HK-2 (cell line): Measurements from ENCODE around the gene C17orf50.

ENCODE experiments used
- DNase-seq: peaks from one replicate; pipeline ENCODE4 v3.0.0-alpha.2; 2018; ENCODE audit not compliant: unreplicated experiment

The C17orf50 gene

DNA sequence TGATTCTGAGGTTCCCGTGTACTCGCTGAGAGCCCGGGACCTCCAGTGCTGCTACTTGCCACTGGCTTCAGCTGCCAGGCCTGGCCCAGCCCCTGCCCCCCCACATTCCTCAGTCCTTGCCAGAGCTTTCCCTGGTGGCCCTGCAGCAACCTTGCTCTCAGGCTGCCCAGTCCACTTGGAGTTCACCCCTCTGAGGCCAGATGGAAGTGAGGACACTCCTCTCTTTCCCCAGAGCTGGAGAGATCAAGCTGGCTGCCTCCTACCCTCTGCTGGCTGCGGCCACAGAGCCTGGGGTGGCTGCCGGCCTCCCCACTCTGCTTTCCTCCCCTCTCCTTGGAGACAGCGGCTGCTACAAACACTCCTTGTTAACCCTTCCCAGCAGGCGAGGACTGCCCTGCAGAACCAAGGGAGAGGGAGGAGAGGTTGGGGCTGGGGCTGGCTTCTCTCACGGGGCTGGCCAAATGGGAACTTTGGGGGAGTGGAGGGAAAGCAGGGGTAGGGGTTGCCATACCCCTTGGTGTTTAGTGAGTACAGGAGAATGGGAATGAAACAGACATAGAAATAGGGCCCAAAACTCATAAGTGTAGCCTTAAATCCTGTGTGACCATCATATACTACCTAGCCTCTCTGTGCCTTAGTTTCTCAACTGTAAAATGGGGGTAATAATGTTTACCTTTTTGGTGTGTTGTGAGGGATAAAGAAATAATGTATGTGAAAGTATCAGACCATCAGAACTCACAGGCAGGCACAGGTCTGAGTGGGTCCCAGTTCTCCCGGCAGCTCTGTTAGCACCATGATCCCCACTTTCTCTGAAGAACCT, 7.5 kb upstream of the C17orf50 start, which contains the start of gene GAS2L2:
TSS of gene GAS2L2 (minus strand) at position 295 of the 820 bp plus-strand sequence. CDS start 389 bp downstream, outside the sequence.
- DNase-seq = no peak

DNA sequence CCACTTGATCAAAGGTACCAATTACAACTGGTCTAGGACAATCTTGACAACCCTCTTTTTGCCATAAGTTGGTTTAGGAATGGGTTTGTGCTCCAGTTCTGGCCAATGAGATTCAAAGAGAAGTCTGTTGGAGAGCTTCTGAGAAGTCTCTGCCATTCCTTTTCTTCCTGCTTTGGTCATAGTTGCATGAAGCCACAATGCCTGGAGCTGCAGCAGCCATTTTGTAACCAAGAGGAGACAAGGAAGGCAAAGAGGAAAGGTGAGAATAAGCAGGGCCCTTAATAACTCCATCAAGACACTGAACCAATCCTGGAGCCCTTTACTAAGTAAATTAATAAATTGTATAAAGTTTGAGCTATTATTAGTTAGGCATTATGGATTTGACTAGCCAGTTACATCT, 3.4 kb upstream of the C17orf50 start:
- no peak for DNase-seq

DNA sequence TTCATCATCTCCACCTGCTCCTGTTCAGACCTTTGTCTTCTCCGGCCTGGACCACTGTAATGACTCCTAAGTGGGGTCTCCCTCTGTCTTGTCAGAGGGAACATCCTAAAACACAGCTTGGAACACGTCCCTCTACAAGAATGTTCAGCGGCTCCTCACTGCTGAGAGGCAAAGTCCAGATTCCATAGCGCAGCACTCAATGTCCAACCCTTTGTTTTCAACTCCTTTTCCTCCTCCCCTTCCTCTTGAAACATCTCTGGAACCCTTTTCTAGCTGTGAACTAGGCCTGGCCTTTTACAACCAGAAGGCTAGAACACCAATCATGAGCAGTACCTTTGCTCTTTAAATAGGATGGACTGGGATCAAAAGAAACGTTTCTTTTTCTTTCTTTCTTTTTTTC, 914 bp downstream of the C17orf50 start:
- DNase-seq = no peak

DNA sequence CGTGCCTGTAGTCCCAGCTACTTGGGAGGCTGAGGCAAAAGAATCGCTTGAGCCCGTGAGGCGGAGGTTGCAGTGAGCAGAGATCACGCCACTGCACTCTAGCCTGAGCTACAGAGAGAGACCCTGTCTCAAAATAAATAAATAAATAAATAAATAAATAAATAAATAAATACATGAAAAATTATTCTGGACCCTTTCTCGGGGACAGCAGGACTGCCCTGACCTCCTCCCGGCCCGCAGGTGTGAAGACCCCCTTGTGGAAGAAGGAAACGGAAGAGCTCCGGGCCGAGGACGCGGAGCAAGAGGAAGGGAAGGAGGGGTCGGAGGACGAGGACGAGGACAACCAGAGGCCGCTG, 3.1 kb downstream of the C17orf50 start:
- DNase-seq = no peak

DNA sequence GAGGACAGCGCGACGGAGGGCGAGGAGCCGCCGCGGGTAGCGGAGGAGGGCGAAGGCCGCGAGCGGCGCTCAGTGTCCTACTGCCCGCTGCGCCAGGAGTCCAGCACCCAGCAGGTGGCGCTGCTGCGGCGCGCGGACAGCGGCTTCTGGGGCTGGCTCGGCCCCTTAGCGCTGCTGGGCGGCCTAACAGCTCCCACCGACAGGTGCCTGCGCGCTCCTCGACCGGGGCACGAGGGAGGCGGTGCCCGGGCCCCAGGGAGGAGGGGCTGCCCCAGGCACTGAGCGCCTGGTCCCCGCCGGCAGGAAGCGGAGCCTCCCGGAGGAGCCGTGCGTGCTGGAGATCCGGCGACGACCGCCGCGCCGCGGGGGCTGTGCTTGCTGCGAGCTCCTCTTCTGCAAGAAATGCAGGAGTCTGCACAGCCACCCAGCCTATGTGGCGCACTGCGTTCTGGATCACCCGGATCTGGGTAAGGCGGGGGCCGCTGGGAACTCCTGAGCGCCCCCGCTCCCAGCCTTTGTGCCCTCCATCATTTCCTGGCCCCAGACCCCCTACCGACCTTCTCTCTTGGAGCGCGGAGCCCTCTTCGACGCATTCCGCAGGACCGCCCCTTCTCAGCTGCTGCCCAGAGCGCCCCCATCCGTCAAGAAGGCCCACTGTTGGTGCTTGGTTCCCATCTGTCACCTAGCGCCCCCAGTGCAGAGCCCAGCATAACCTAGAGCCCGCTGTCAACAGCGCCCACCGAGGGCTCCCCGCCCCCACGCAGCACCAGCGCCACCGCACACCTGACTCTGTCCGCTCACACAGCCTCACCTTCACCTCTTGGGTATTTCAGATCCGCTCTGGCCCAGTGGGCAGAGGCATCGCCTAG, 3.7 kb downstream of the C17orf50 start:
- DNase-seq = peak; percentile 93

DNA sequence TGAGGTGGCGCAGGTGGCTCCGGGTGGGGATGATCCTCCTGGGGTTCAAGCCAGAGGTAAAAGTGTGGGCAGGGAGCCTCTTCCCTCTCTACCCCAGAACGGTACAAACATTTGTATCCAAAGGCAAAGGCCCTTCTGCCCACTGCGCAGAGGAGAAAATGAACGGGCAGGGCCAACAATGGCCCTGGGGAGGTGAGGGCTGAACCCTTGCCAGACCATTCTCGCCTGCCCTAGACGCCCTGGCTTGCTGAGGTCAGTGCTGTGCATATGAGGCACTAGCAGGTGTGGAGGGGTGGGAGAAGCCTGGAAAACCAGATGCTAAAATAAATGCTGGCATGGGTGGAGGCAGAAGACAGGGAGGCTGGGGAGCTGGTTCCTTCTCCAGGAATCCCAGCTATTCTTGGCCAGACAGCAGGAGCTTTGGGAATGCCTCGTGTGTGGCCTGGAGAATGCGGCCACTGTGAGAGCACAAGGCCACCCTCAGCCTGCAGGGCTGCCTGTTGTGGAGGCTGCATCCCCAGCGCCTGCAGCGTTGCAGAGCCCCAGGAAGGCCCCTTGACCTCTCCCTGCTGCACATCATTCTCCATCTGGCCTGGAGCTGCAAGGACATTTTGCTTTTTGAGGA, 4.5 kb downstream of the C17orf50 start:
- DNase-seq = no peak

DNA sequence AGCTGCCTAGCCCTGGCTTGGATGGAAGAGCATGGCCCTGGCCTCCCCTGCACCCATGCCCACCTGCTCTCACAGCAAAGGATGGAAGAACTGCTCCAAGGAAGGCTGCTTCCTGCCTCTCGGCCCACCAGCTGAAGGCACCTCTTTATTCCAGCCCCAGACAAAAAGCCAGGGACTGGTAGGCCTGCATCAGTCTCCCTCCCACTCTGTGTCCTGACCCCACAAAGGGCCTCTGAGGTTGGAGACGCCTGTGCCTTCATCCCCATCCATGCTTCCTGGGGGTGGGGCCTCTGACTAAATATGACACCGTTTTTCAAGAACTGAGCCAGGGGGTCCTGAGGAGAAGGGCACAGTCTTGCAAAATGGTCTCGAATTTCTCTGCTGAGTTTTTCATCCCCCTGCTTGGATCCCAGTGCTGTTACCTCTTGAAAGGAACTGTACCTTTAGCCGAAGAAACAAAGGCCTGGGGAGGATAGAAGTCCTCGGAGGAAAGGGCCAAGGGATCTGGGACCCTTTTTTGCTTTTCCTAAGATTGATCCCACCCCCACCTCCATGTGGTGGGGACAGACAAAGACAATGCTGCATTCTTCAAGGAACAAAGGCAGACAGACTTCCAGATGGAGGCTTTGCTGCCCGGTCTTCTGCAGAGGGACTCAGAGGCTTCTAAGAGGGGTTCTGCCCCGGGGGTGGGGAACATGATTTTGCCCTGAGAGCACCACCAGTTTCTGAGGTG, 5.2 kb downstream of the C17orf50 start:
- no peak for DNase-seq

DNA sequence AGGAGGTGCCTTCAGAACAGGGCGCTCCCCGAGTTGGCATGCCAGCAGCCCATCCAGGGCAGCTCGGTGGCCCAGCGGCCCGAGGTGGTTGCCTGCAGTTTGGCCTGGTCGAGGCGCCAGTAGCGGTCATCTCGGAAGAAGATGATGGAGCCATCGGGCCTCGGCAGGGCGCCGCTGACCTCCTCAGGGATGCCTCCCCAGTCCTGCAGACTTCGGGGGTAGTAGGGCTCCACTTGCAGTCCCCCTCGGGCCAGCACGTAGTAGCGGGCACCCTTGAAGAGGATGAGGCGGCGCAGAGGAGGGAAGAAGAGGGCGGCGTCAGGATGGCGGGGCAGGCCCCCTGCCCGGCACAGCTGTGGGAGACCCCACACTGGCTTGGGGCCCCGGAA, 5.8 kb downstream of the C17orf50 start:
- DNase-seq = no peak

DNA sequence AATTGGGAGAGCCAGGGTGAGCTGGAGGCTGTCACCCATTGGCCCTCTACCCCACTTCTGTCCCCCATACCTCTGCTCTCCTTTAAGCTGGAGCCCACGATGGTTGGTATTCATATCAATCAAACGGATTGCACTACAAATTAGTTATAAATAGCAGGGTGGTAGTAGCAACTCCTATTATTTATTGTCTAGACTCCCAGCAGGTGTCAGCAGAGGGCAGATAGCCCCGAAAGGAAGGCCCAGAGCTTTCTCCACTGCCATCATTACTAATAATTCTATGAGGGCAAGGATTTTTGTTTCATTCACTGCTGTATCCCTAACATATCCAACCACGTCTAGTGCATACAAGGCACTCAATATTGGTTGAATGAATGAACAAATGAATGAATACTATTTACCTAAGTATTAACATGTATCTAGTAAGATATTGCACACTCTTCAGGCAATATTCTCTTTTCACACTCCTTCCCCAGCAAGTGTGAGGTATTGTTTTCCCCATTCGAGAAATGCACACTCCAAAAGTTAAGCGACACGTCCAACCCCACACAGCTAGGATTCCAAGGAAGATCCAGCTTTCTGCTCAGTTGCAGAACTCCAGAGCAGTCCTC, 6.3 kb downstream of the C17orf50 start:
- DNase-seq = no peak

DNA sequence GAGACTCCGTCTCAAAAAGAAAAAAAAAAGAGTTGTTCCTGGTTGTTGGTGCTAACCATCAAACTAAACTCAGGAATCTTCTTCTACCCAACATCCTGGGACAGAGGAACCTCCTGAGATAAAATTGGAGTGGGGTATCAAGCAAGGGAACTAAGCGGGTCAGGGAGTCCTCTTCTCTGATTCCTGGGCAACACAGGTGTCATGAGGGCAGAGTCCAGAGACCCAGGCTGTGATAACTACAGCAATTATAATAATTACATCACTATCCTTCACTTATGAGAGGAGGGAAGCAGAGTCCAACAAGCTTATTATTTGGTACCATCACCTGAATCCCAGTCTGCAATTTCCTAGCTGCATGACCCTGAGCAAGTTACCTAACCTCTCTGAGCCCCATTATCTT, 8.1 kb downstream of the C17orf50 start:
- DNase-seq = no peak

DNA sequence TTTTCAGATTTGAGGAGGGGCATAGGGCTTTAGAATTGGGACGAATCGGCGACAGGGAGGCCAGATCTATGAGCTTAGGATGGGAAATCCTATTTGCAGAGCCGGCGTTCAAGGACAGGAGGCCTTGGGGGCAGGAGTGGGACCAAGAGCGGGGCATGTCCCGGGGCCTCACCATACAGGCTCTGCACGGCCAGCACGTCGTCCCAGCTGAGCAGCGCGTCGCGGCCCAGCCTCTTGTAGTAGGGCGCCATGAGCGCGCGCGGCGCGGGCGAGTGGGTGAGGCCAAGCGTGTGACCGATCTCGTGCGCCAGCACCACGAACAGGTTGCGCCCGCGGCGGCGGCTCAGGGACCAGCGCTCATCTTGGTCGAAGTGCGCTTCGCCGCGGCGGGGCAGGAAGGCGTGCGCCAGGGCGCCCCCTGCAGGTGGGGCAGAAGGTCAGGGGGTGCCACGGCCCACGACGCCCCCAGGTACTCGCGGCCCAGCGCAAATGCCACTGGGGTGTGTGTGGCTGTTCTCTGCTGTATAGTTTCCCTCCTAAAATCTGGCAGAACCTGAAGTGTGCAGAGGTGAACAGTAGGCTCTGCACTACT, 9.3 kb downstream of the C17orf50 start:
- DNase-seq = no peak

DNA sequence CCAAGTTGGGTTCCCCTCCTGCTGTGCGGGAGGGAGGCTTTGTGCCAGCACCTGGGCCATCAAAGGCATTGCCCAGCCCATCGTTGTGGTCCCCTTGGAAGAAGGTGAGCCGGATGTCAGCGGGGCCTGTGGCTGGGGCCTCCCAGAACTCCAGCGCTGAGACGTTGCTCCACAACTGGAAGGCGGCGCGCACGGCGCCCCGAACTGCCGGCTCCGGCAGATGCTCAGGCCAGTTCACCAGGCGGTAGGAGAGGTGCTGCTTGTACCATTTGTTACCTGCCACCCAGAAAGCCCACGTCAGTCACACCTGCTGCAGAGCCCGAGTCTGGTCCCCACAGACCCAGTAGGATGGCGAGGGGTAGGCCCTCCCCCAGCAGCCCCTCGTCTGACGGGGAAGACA, 12.4 kb downstream of the C17orf50 start:
- DNase-seq = no peak

DNA sequence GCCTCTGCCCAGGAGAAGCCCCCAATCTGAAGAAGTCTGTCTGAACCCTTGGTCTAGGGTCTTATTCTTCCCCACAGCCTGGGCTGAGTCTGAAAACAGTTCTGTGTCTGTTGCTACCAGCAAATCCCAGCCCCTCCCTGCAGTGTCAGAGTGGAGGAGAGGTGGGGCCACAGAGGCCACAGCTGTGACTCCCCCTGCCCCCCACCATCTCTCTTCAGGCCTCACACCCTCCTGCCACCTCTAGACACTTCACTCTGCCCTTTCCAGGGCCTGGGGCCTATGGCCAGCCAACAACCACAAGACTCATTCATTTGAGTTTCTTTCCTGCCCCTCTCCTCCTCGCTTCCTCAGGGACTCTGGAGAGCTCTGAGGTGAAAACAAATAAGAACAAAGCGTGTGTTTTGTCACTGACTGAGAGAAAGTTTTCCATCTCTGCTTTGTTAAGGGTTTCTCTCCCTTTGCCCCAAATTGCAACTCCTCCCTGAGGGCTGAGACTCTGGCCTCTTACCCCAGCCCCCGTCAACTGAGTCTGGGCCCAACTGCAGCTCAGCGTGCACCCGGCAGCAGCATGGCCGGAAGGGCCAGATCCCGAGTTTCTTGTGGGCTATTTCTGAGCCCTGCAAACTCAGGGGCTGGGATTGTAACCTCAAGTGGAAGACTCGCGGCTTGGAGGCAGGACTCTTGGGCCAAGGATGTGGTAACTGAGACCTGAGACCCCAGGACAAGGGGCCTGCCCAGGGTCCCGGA, 13.2 kb downstream of the C17orf50 start:
- DNase-seq = no peak

DNA sequence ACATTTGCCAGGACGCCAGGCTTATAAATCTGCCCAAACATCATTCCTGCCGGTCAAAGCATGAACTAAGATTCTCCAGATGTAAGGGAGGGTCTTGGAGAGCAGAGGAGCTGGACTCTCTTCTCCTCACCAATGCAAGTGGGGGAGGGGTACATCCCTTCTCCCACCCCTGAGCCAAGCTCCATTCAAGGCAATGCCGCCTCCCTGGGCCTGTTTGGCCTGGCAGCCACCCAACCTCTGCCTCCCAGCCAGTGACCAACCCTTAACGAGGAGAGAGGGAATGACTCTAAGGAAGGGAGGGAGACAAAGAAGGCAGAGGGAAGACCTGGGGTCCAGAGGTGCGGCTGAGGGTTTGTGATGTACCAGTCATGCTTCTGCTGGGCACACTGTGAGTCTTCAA, 13.8 kb downstream of the C17orf50 start:
- DNase-seq = no peak

DNA sequence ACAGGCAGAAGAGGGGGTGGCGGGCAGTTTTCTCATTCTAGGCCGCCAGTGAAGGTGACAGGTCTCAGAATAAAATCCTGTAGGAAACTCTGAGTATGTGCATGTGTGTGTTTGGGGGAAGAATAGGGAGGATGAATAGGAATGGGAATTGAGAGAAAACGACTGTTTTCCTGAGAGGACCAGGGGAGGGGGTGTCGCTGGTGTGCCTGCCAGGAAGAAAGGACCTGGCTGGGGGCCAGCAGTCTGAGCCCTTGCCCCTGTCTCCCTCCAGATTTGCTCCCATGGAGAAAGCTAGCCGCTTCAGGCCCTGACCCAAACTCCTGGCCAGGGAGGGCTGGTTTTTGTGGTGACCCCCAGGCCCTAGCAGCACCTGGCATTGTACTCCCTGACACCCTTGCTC, 14.4 kb downstream of the C17orf50 start:
- no peak for DNase-seq

DNA sequence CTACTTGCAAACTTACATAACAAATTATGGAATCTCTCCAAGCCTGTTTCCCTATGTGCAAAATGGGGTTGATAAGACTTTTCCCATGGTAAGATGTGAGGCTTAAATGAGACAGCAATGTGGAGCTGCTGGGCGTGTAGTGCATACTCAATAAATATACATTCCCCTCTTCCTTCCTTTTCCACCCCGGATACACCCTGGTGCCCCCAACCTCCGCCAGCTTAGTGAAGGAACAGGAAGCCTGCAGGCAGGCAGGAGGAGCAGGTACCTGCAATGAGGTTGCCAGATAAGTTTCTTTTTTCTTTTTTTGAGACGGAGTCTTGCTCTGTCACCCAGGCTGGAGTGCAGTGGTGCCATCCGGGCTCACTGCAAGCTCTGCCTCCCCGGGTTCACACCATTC, 14.9 kb downstream of the C17orf50 start:
- no peak for DNase-seq

DNA sequence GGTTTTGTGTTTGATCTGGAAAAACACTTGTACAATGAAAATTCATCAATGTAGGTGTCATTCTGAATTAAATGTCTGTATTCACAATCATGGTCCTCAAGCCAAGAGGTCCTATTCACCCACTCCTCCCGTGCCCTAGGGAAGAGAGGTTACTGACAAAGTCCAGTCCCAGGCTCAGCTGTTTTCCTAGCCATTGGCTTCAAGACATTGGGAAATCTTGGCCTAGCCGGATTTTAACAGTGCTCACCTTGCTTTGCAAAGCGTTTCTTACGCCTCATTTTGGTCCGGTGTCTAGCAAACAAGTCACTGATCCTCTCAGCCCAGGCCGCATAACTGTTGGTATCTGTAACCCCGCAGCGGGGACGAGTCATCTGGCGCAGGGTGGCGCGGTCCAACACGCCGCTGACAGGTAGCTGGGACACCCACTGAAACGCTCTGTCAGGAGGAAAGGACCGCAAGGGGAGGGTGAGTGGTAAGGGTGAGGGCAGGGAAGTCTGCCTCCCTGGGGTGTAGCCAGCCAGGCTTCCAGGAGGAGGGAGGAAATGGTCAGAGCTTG, 18.0 kb downstream of the C17orf50 start:
- peak; percentile 41 for DNase-seq

DNA sequence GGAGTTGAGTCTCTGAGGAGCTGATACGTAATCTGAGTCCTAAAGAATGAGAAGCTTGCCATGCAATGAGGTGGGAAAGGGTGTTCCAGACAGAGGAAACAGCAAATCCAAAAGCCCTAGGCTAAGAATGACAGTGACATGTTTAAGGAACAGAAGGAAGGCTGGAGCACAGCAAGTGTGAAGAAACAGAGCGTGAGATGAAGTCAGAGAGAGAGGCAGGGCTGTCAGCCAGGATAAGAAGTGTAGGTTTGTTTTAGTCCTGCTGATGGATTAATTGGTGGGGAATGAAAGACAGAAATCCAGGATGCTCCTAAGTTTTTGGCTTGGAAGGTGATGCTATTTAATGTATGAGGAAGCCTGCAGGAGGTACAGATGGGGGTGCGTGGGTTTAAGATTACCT, 20.3 kb downstream of the C17orf50 start:
- no peak for DNase-seq

DNA sequence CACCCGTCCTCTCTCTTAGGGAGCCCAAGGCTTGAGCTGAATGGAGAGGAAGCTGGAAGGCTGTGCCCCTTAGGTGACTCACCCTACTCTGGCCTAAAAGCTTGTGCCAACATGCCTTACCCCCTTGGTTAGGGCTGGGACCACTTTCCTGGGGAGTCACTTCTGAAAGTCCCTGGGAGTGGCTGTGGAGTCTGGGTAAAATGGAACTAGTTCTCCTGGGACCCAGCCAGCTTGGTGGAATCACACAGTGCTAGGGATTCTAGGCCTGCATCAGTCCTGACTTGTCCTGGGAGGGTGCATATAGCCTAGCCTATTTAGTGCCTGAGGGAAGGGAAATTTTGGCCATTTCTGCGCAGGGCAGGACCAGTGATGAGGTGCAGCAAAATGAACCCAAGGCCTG, 24.2 kb downstream of the C17orf50 start:
- DNase-seq = no peak

DNA sequence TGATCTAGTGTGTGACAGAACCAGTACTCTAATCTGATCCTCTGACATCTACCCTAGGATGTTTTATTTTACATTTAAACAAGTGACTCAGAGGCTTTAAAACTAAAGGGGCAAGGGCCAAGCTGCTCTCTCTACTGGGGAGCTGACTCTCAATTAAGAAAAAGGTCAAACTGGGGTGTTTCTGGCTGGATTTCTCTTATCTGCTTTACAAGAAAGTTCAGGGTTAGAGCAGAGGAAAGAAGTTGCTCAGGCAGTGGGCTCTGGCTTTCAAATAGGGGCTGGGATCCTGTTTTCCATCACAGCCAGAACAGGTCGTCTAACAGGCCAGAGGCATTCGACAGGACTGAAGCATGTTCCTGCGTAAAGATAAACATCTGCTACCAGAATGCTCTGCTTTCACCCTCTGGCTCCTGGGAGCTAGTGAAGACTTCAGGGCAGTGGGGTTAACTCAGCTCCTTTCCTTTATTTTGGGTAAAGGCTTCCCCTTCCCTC, 26.3 kb downstream of the C17orf50 start:
- no peak for DNase-seq
